Esophagus muscularis mucosa (tissue), 4 donors: ENCODE results near the gene SLIT1. TPM values are rescaled to one million over a fixed set of nuclear protein-coding genes. Genes with fewer than 3 reads are reported as not detected.
A peak's percentile ranks its signal among the peaks of the same experiment; 100 is the strongest.

ENCODE experiments used
- DNase-seq: peaks from one replicate; pipeline ENCODE4 v3.0.0-alpha.2; 2017; ENCODE audit errors: extremely low spot score
- H3K27ac ChIP-seq, 4 donors: fragments of 200-600 bp; sonication (generic); replicated peaks in 1 of 4; 1 replicate in 3 of 4; 2 replicates in 1 of 4; pipeline ENCODE4 v1.5.1; 2016 to 2019; ENCODE audit warnings: mild to moderate bottlenecking in 1 of 4
- H3K27me3 ChIP-seq, 4 donors: fragments of 200-600 bp; sonication (generic); one replicate each; pipeline versions ENCODE4 v1.5.1 to v1.6.0; 2016 to 2019
- H3K36me3 ChIP-seq, 4 donors: fragments of 200-600 bp; sonication (generic); one replicate each; pipeline ENCODE4 v1.5.1; 2016 to 2019
- H3K4me1 ChIP-seq, 4 donors: fragments of 200-600 bp; sonication (generic); one replicate each; pipeline ENCODE4 v1.5.1; 2016 to 2019
- H3K4me3 ChIP-seq, 4 donors: fragments of 200-600 bp; sonication (generic); 1 replicate in 2 of 4; 2 replicates in 2 of 4; pipeline ENCODE4 v1.5.1; 2016 to 2019; ENCODE audit warnings: mild to moderate bottlenecking in 4 of 4, moderate library complexity in 1 of 4
- H3K9me3 ChIP-seq, 4 donors: fragments of 200-600 bp; sonication (generic); 1 replicate in 3 of 4; 2 replicates in 1 of 4; pipeline ENCODE4 v1.5.1; 2016 to 2019
- EP300 ChIP-seq: sonication (generic); formaldehyde crosslinking; IDR thresholded peaks from one replicate; pipeline ENCODE4 v1.6.1; 2017; ENCODE audit warnings: antibody characterized with exemption
- POLR2A ChIP-seq: fragments of 450-650 bp; IDR thresholded peaks from one replicate; pipeline ENCODE4 v1.6.1; 2017; ENCODE audit warnings: antibody characterized with exemption, moderate library complexity, mild to moderate bottlenecking, low read depth
- POLR2AphosphoS5 ChIP-seq, 2 donors: sonication (generic); formaldehyde crosslinking; IDR thresholded peaks; one replicate each; pipeline ENCODE4 v1.6.1; 2017; ENCODE audit warnings: antibody characterized with exemption in 2 of 2
- WGBS: methylation state at CpG from one replicate; pipeline ENCODE4 v1.1.5; 2018; 5-methylcytosine and 5-hydroxymethylcytosine counted together
- intact Hi-C: fragments of 100-400 bp; cut with DNase I; formaldehyde crosslinking; loops from one replicate; pipeline ENCODE4 v1.15.1; 2023
- total RNA-seq, 4 donors: library from RNA; depleted of rRNA; stranded (reverse); fragments of >200 nt; gene quantifications; one replicate each; pipeline versions ENCODE4 v1.1.0 to v1.2.1, GENCODE V29; 2016
- TF ChIP-seq, protein P1 (sequence below), 3 experiments: fragments of 200-600 bp in 2 of 3; fragments of 450-650 bp in 1 of 3; sonication (generic) in 2 of 3; IDR thresholded peaks; one replicate each; pipeline ENCODE4 v1.5.1; 2017 to 2019; ENCODE audit warnings: antibody characterized with exemption in 3 of 3, mild to moderate bottlenecking in 2 of 3, moderate library complexity in 1 of 3

SLIT1 gene
- total RNA-seq, 4 donors from 2014 or later, result 0.13 to 0.42 (median 0.31) TPM

DNA sequence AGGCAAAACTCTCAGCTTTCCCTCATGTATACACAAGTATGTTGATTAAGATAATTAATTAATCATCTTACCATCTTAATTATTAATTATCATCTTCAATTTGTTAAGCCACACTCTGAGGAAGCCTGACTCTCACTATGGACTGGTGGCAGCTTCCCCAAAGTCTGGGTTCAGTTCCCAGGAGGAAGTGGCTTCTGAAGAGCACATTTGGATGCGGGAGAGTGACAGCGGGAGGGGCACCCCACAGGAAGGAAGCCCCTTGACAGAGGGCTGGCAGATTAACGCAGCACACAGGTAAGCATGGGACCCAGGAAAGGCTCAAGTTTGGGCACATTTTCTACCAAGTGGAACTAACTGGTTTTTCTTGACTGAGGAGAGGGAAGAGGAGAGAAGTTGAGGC lies 13.4 kb upstream of the SLIT1 start:
- intact Hi-C loops, result no loop called here
- DNase-seq, result no peak
- no peaks in the 10 kb centered on the region for H3K36me3 ChIP-seq
- H3K4me1 ChIP-seq, result peaks cover 0 to 11% (median 10%) of the 10 kb centered on the region in 4 donors
- WGBS, result no CpG with 5 or more reads among the region's 3 CpGs
- TF ChIP-seq POLR2AphosphoS5 (IDR thresholded peaks at IDR 0.05) (no peak), POLR2A (no peak), EP300 (no peak)
- TF ChIP-seq, protein P1, sequence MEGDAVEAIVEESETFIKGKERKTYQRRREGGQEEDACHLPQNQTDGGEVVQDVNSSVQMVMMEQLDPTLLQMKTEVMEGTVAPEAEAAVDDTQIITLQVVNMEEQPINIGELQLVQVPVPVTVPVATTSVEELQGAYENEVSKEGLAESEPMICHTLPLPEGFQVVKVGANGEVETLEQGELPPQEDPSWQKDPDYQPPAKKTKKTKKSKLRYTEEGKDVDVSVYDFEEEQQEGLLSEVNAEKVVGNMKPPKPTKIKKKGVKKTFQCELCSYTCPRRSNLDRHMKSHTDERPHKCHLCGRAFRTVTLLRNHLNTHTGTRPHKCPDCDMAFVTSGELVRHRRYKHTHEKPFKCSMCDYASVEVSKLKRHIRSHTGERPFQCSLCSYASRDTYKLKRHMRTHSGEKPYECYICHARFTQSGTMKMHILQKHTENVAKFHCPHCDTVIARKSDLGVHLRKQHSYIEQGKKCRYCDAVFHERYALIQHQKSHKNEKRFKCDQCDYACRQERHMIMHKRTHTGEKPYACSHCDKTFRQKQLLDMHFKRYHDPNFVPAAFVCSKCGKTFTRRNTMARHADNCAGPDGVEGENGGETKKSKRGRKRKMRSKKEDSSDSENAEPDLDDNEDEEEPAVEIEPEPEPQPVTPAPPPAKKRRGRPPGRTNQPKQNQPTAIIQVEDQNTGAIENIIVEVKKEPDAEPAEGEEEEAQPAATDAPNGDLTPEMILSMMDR (IDR thresholded peaks at IDR 0.05), result no peak
- H3K9me3 ChIP-seq, result no peaks in the 10 kb centered on the region
- no peak overlapping the region for H3K4me3 ChIP-seq
- peaks cover 0 to 52% (median 0%) of the 10 kb centered on the region in 4 donors for H3K27me3 ChIP-seq
- no peak overlapping the region for H3K27ac ChIP-seq

DNA sequence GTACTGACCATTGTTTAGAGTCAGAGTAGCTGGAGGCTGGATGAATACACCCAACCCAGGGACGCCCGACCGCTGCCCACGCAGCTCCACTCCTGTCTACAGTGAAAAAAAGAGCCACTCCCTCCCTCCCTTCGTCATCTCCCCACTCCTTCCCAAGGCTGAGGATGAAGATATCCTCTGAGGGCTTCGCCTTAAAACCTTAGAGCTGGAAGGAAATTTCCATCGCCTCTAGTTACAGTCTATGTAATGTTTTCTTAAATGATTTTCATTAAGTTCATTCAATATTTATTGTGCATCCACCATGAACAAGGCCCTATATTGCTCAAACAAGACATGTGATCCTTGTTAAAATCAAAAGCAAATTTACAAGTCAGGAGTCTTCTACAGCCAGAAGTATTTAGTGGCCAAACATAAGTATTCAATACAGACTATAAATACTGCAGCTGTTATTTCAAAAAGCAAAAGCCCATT lies 11.3 kb upstream of the SLIT1 start:
- Histone ChIP-seq H3K27ac (no peak overlapping the region), H3K4me3 (no peak overlapping the region), H3K36me3 (no peaks in the 10 kb centered on the region), H3K9me3 (no peaks in the 10 kb centered on the region), H3K4me1 (peaks cover 0 to 11% (median 10%) of the 10 kb centered on the region in 4 donors), H3K27me3 (peaks cover 0 to 69% (median 0%) of the 10 kb centered on the region in 4 donors)
- WGBS, result 74% methylated on average over 7 of the region's 7 CpGs
- DNase-seq, result no peak
- TF ChIP-seq POLR2AphosphoS5 (IDR thresholded peaks at IDR 0.05) (no peak), EP300 (no peak), POLR2A (no peak)
- TF ChIP-seq, protein P1 (IDR thresholded peaks at IDR 0.05), result no peak
- intact Hi-C loops, result no loop called here

DNA sequence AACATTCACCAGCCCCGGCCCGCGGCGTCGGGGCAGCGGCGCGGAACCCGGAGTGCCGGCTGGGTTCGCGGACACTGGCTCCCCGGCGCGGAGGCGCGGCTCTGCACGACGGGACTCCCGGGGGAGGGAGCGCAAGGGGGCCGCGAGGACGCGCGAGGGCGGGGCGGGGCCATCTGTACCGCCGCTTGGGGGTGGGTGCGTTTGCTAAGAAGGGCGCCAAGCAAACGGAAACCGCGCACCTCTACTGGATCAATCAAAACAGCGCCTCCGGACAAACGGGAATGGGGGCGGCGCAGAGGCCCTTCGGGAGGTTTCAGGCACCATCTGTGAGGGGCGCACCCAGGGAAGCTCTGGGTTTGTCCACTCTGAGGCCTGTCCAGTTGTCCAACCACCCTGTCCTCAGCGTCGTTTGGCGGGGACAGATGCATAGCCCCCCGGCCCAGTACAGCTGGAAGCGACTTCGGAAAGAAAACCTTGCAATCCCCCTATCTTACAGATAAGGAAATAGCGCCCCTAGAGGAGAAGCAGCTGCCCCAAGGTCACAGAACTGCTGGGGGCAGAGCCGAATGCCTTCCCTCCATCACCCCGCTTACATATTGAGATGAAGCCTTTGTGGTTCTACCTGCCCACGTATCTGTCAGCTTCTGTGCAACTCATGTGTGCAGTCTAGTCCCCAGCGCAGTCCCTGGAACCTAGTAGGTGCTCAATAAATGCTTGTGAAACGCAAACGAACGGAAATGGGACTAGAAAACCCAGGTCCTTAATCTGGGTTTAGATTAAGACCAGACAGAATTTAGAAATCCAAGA lies 10.7 kb upstream of the SLIT1 start:
- H3K4me1 ChIP-seq, result peaks cover 0 to 11% (median 10%) of the 10 kb centered on the region in 4 donors
- H3K27me3 ChIP-seq, result peaks cover 0 to 64% (median 0%) of the 10 kb centered on the region in 4 donors
- DNase-seq, result no peak
- intact Hi-C loops, result no loop called here
- no peak overlapping the region for H3K27ac ChIP-seq
- 15% methylated on average over 21 of the region's 56 CpGs for WGBS
- H3K36me3 ChIP-seq, result no peaks in the 10 kb centered on the region
- H3K9me3 ChIP-seq, result no peaks in the 10 kb centered on the region
- TF ChIP-seq EP300 (no peak), POLR2AphosphoS5 (IDR thresholded peaks at IDR 0.05) (no peak)
- TF ChIP-seq, protein P1 (IDR thresholded peaks at IDR 0.05), result peak; percentile 44 to 68 (median 47)
- H3K4me3 ChIP-seq, result peak overlapping the region; percentile 50 to 58 (median 51)

DNA sequence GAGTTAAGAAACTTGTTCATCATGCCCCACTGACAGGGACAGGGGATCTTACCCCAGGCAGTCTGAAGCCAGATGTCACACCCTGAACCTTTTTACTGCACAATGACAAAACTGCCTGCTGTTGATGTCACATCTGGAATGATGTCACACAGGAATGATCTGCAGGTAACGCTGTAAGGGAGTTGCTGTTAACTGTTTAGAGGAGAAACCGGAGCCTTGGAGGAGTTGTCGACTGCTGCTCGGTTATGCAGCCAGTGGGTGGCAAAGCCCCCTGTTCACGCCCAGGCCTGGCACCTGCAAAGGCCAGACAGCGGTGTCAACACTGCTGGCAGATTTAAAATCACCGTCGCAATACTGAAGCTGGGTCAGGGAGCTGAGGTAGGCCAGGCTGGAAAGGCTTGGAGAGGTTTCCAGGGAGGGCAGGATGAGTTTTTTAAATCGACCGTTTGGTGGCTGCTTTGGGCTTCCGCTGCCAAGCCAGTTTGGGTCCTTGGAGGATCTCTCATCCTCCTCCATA lies 10.0 kb upstream of the SLIT1 start:
- 27% methylated on average over 11 of the region's 11 CpGs for WGBS
- Histone ChIP-seq H3K4me1 (peaks cover 0 to 11% (median 10%) of the 10 kb centered on the region in 4 donors), H3K9me3 (no peaks in the 10 kb centered on the region), H3K27ac (no peak overlapping the region), H3K4me3 (peak overlapping the region; percentile 50 to 58 (median 51)), H3K27me3 (peaks cover 0 to 63% (median 0%) of the 10 kb centered on the region in 4 donors), H3K36me3 (no peaks in the 10 kb centered on the region)
- DNase-seq, result no peak
- intact Hi-C loops, result no loop called here
- TF ChIP-seq, protein P1 (IDR thresholded peaks at IDR 0.05), result no peak
- TF ChIP-seq POLR2A (no peak), EP300 (no peak), POLR2AphosphoS5 (IDR thresholded peaks at IDR 0.05) (no peak)
